Lung (tissue), 12 donors: ENCODE data around the gene RASA3. TPM values are rescaled to one million over a fixed set of nuclear protein-coding genes. Genes with fewer than 3 reads are reported as not detected.
"Not testable (repeated sequence)": the region's sequence is repeated elsewhere in the genome, so short reads cannot be mapped to it uniquely, and the experiment has no call there.

Source experiments
- ATAC-seq: fragments of 200-7000 bp; cut with Tn5 transposase; one replicate; pipeline ENCODE4 v1.9.1; 2020; ENCODE audit warnings: moderate number of reproducible peaks; ENCODE audit not compliant: insufficient read depth, low FRiP score
- DNase-seq, 3 donors: peaks; one replicate each; pipeline ENCODE4 v3.0.0-alpha.2; 2013 to 2017
- H3K27ac ChIP-seq, 2 donors: one replicate each; pipeline ENCODE4 v1.5.1; 2013; ENCODE audit warnings: mild to moderate bottlenecking in 2 of 2, moderate library complexity in 2 of 2, control low read depth in 1 of 2, inconsistent platforms in 1 of 2, low read depth in 1 of 2, low read length in 1 of 2
- H3K27me3 ChIP-seq, 3 donors: one replicate each; pipeline ENCODE4 v1.5.1; 2013; ENCODE audit warnings: low read length in 2 of 3; ENCODE audit not compliant: control insufficient read depth in 3 of 3, insufficient read depth in 3 of 3
- H3K36me3 ChIP-seq, 4 donors: one replicate each; pipeline ENCODE4 v1.5.1; 2013; ENCODE audit warnings: low read length in 4 of 4, mild to moderate bottlenecking in 1 of 4, moderate library complexity in 1 of 4; ENCODE audit not compliant: control insufficient read depth in 4 of 4, insufficient read depth in 4 of 4
- H3K4me1 ChIP-seq, 5 donors: one replicate each; pipeline ENCODE4 v1.5.1; 2013; ENCODE audit warnings: low read length in 5 of 5, mild to moderate bottlenecking in 2 of 5, moderate library complexity in 1 of 5; ENCODE audit not compliant: control insufficient read depth in 5 of 5, insufficient read depth in 5 of 5
- H3K4me3 ChIP-seq: one replicate; pipeline ENCODE4 v1.5.1; 2013; ENCODE audit warnings: mild to moderate bottlenecking, control low read depth, moderate library complexity
- H3K9ac ChIP-seq, 2 donors: one replicate each; pipeline ENCODE4 v1.5.1; 2013; ENCODE audit warnings: low read length in 2 of 2, control low read depth in 1 of 2; ENCODE audit not compliant: insufficient read depth in 1 of 2
- H3K9me3 ChIP-seq, 4 donors: one replicate each; pipeline ENCODE4 v1.5.1; 2013; ENCODE audit warnings: low read length in 3 of 4, mild to moderate bottlenecking in 1 of 4, moderate library complexity in 1 of 4; ENCODE audit not compliant: control insufficient read depth in 4 of 4, insufficient read depth in 3 of 4
- CTCF ChIP-seq: IDR thresholded peaks from 2 replicates; pipeline ENCODE4 v1.5.1; 2012; ENCODE audit warnings: mild to moderate bottlenecking; ENCODE audit errors: control extremely low read depth, extremely low read depth
- WGBS, 2 donors: extraction: QIAGEN DNeasy Blood & Tissue Kit; methylation state at CpG; one replicate each; pipeline ENCODE4 v1.1.7; 2013; 5-methylcytosine and 5-hydroxymethylcytosine counted together
- polyA plus RNA-seq, 2 donors: library from polyadenylated mRNA; stranded (reverse); fragments of 200-250 nt; gene quantifications; one replicate each; pipeline ENCODE4 v1.2.1, GENCODE V29; 2013
- total RNA-seq, 2 donors: library from RNA; depleted of rRNA in 1 of 2; stranded (reverse); fragments of >200 nt in 1 of 2; gene quantifications; one replicate each; pipeline ENCODE4 v1.2.1, GENCODE V29; 2014 to 2021
- donor health status: control.
- donor health status: control.
- donor health status: Bipolar disorder and iron deficiency.
- donor health status: healthy.
- donor health status: DM: yes; HTN: yes; CAD: no.

Gene RASA3
- total and polyA plus RNA-seq, 4 donors = 7.4 to 22.8 (median 16.2) TPM

GRCh38 chr13:114118086-114118485 is 14.3 kb downstream of the RASA3 start:
- Histone ChIP-seq H3K4me3 (no peak overlapping the region), H3K27ac (peak overlapping the region in 1 of 2 donors; percentile 5), H3K4me1 (peaks cover 0 to 23% (median 19%) of the 10 kb centered on the region in 5 donors), H3K9ac (no peak overlapping the region), H3K9me3 (no peaks in the 10 kb centered on the region), H3K36me3 (no peaks in the 10 kb centered on the region), H3K27me3 (no peaks in the 10 kb centered on the region)
- ATAC-seq (no peak), DNase-seq (no peak)
- 61 to 75% methylated on average over 6 of the region's 6 CpGs for WGBS, 2 donors
- no peak for TF ChIP-seq CTCF

GRCh38 chr13:114117341-114117874 is 15.0 kb downstream of the RASA3 start:
- not testable (repeated sequence) for H3K9me3 ChIP-seq, H3K4me3 ChIP-seq, H3K9ac ChIP-seq, H3K36me3 ChIP-seq, DNase-seq, H3K27ac ChIP-seq, ATAC-seq, H3K27me3 ChIP-seq
- WGBS, 2 donors = 95 to 96% methylated on average over 20 of the region's 20 CpGs
- H3K4me1 ChIP-seq = peaks cover 0 to 29% (median 17%) of the 10 kb centered on the region in 5 donors

GRCh38 chr13:114116734-114117133 is 15.7 kb downstream of the RASA3 start:
- no peak for TF ChIP-seq CTCF
- DNase-seq (no peak), ATAC-seq (no peak)
- Histone ChIP-seq H3K4me1 (peaks cover 0 to 33% (median 12%) of the 10 kb centered on the region in 5 donors), H3K9ac (no peak overlapping the region), H3K9me3 (no peaks in the 10 kb centered on the region), H3K36me3 (no peaks in the 10 kb centered on the region), H3K27ac (no peak overlapping the region), H3K27me3 (no peaks in the 10 kb centered on the region), H3K4me3 (no peak overlapping the region)
- WGBS, 2 donors = 93 to 97% methylated on average over 17 of the region's 17 CpGs

DNA sequence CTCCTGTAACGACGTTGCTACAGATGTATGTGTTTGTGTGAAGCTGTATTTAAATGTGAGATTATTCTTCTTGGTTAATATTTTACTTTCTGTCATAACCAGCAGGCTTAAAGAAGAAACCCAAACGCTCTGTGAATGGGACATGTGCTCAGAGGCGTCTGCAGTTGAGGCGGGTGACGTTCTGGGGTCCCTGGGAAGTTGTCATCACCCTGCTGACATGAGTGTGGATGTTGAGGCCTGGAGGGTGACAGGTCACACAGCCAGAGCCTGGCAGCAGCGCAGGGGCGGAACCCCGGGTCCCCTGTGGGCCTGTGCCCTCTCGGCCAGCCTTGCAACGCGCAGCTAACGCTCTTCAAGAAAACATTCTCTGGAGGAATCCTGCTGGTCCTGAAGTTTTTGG is 16.6 kb downstream of the RASA3 start:
- WGBS, 2 donors = 86 to 89% methylated on average over 13 of the region's 13 CpGs
- H3K36me3 ChIP-seq = no peaks in the 10 kb centered on the region
- no peak overlapping the region for H3K4me3 ChIP-seq
- DNase-seq (peak in 1 of 3 donors; percentile 10), ATAC-seq (no peak)
- TF ChIP-seq CTCF = no peak
- H3K27me3 ChIP-seq = no peaks in the 10 kb centered on the region
- no peaks in the 10 kb centered on the region for H3K9me3 ChIP-seq
- H3K4me1 ChIP-seq = peaks cover 0 to 35% (median 12%) of the 10 kb centered on the region in 5 donors
- peak overlapping the region in 1 of 2 donors; percentile 66 for H3K27ac ChIP-seq
- no peak overlapping the region for H3K9ac ChIP-seq
